ENCODE data around the gene RND3. TPM values are rescaled to one million over a fixed set of nuclear protein-coding genes. Genes with fewer than 3 reads are reported as not detected.

RND3 gene
- total RNA-seq, 1 donor from 2014 or later = 62.1 TPM

GRCh38 chr2:150486539-150487484 is 655 bp downstream of the RND3 start:
- no peaks in the 10 kb centered on the region for H3K36me3 ChIP-seq
- no peaks in the 10 kb centered on the region for H3K9me3 ChIP-seq
- H3K4me3 ChIP-seq = peak overlapping the region; percentile 82 to 92
- H3K27me3 ChIP-seq = no peaks in the 10 kb centered on the region
- TF ChIP-seq CTCF (IDR thresholded peaks at IDR 0.05) = no peak
- TF ChIP-seq POLR2A (IDR thresholded peaks at IDR 0.05) = no peak
- TF ChIP-seq POLR2AphosphoS5 (IDR thresholded peaks at IDR 0.05; ENCODE audit: insufficient read depth in 1 of 2, low read depth in 1 of 2) = no peak
- peak overlapping the region; percentile 85 for H3K27ac ChIP-seq
- intact Hi-C loops (cut with DNase I) = loop anchor here (5.0 kb wide), 2 partner anchors 205 to 900 kb away; partner anchors contain the start of gene MMADHC
- peaks cover 31% of the 10 kb centered on the region for H3K4me1 ChIP-seq
- no peak for DNase-seq (ENCODE audit: extremely low spot score in 2 of 2)

- no peaks in the 10 kb centered on the region for H3K9me3 ChIP-seq
- peak in 1 of 2 donors; percentile 93 for DNase-seq (ENCODE audit: extremely low spot score in 2 of 2)
- H3K4me3 ChIP-seq = peak overlapping the region; percentile 82 to 92
- no peaks in the 10 kb centered on the region for H3K36me3 ChIP-seq
- no peaks in the 10 kb centered on the region for H3K27me3 ChIP-seq
- peak overlapping the region; percentile 85 for H3K27ac ChIP-seq
- peaks cover 39% of the 10 kb centered on the region for H3K4me1 ChIP-seq
- intact Hi-C loops (cut with DNase I) = loop anchor here (5.0 kb wide), 2 partner anchors 204 to 899 kb away; partner anchors contain the start of gene MMADHC
- TF ChIP-seq POLR2AphosphoS5 (IDR thresholded peaks at IDR 0.05; ENCODE audit: insufficient read depth in 1 of 2, low read depth in 1 of 2) (peak; percentile 15 to 87), POLR2A (IDR thresholded peaks at IDR 0.05) (peak in 1 of 2 donors; percentile 50), CTCF (IDR thresholded peaks at IDR 0.05) (no peak)
Observed at GRCh38 chr2:150485871-150486538, 1.5 kb downstream of the RND3 start.

- Histone ChIP-seq H3K4me1 (peaks cover 47% of the 10 kb centered on the region), H3K27me3 (no peaks in the 10 kb centered on the region), H3K27ac (peak overlapping the region; percentile 85), H3K9me3 (no peaks in the 10 kb centered on the region), H3K36me3 (no peaks in the 10 kb centered on the region), H3K4me3 (peak overlapping the region; percentile 82 to 92)
- intact Hi-C loops (cut with DNase I) = loop anchor here (5.0 kb wide), 2 partner anchors 203 to 898 kb away; partner anchors contain the start of gene MMADHC
- TF ChIP-seq CTCF (IDR thresholded peaks at IDR 0.05) (no peak), POLR2A (IDR thresholded peaks at IDR 0.05) (peak in 1 of 2 donors; percentile 42), POLR2AphosphoS5 (IDR thresholded peaks at IDR 0.05; ENCODE audit: insufficient read depth in 1 of 2, low read depth in 1 of 2) (peak; percentile 10 to 63)
- DNase-seq (ENCODE audit: extremely low spot score in 2 of 2) = peak; percentile 93 to 97
Observed at GRCh38 chr2:150485114-150485870, 2.2 kb downstream of the RND3 start.

GRCh38 chr2:150484461-150485021 is 2.9 kb downstream of the RND3 start:
- DNase-seq (ENCODE audit: extremely low spot score in 2 of 2) = no peak
- no peaks in the 10 kb centered on the region for H3K9me3 ChIP-seq
- peak overlapping the region; percentile 85 for H3K27ac ChIP-seq
- H3K4me1 ChIP-seq = peaks cover 54% of the 10 kb centered on the region
- no peaks in the 10 kb centered on the region for H3K36me3 ChIP-seq
- intact Hi-C loops (cut with DNase I) = loop anchor here (5.0 kb wide), 2 partner anchors 202 to 897 kb away; partner anchors contain the start of gene MMADHC
- no peak for TF ChIP-seq POLR2A (IDR thresholded peaks at IDR 0.05)
- no peak for TF ChIP-seq POLR2AphosphoS5 (IDR thresholded peaks at IDR 0.05; ENCODE audit: insufficient read depth in 1 of 2, low read depth in 1 of 2)
- no peak for TF ChIP-seq CTCF (IDR thresholded peaks at IDR 0.05)
- H3K4me3 ChIP-seq = peak overlapping the region; percentile 82 to 92
- H3K27me3 ChIP-seq = no peaks in the 10 kb centered on the region

Data from vagina (tissue), 2 donors.